PC-9 (cell line): ENCODE data around the gene CEP112. TPM values are rescaled to one million over a fixed set of nuclear protein-coding genes. Genes with fewer than 3 reads are reported as not detected.

ENCODE experiments used
- BruUV-seq: library from RNA; stranded (reverse); fragments of 400-500 nt; replicated peaks from 2 replicates; lab custom pipeline; 2021; lab: Mats Ljungman, UMichigan
- CTCF ChIA-PET: fragments of 300-600 bp; sonication (Branson Sonifier 250); formaldehyde crosslinking; loops from one replicate; lab custom pipeline; 2022; ENCODE audit warnings: antibody characterized with exemption; lab: Charles Lee
- POLR2A ChIA-PET: fragments of 300-600 bp; sonication (Branson Sonifier 250); formaldehyde crosslinking; loops from one replicate; lab custom pipeline; 2022; ENCODE audit warnings: antibody characterized with exemption; ENCODE audit not compliant: unreplicated experiment; lab: Charles Lee
- DNase-seq, 2 experiments: peaks; one replicate each; pipeline versions ENCODE4 v3.0.0 to v3.0.0-alpha.2; 2015 to 2022; ENCODE audit warnings: mixed read lengths in 1 of 2
- H2AFZ ChIP-seq: fragments of 200-600 bp; sonication (generic); 2 replicates; pipeline ENCODE4 v1.8.1; 2017; ENCODE audit warnings: antibody characterized with exemption
- H3F3A ChIP-seq: fragments of 200-600 bp; sonication (generic); 2 replicates; pipeline ENCODE4 v1.8.1; 2017; ENCODE audit warnings: antibody characterized with exemption, mild to moderate bottlenecking, low read depth; ENCODE audit not compliant: insufficient read depth
- H3K27ac ChIP-seq: fragments of 200-600 bp; sonication (generic); 2 replicates; pipeline ENCODE4 v1.6.1; 2016; ENCODE audit warnings: mixed run types
- H3K27me3 ChIP-seq: fragments of 200-600 bp; sonication (generic); 2 replicates; pipeline ENCODE4 v1.6.1; 2016; ENCODE audit warnings: low read depth, mixed run types; ENCODE audit not compliant: insufficient read depth
- H3K36me3 ChIP-seq: fragments of 200-600 bp; sonication (generic); 2 replicates; pipeline ENCODE4 v1.6.1; 2016; ENCODE audit warnings: low read depth, mixed run types
- H3K4me1 ChIP-seq: fragments of 200-600 bp; sonication (generic); replicated peaks from 2 replicates; pipeline ENCODE4 v1.6.1; 2016; ENCODE audit warnings: mixed run types; ENCODE audit not compliant: insufficient read depth
- H3K4me2 ChIP-seq: fragments of 200-600 bp; sonication (generic); 2 replicates; pipeline ENCODE4 v1.6.1; 2017; ENCODE audit warnings: mixed run types
- H3K4me3 ChIP-seq: fragments of 200-600 bp; sonication (generic); 2 replicates; pipeline ENCODE4 v1.6.1; 2016; ENCODE audit warnings: mixed run types
- H3K79me2 ChIP-seq: fragments of 200-600 bp; sonication (generic); 2 replicates; pipeline ENCODE4 v1.6.1; 2017; ENCODE audit warnings: low read depth, mixed run types
- H3K9me2 ChIP-seq: fragments of 200-600 bp; sonication (generic); 2 replicates; pipeline ENCODE4 v1.8.1; 2017; ENCODE audit warnings: mild to moderate bottlenecking; ENCODE audit not compliant: insufficient read depth
- H3K9me3 ChIP-seq: fragments of 200-600 bp; sonication (generic); 2 replicates; pipeline ENCODE4 v1.8.1; 2016; ENCODE audit warnings: low read depth; ENCODE audit not compliant: insufficient read depth
- H4K20me1 ChIP-seq: fragments of 200-600 bp; sonication (generic); 2 replicates; pipeline ENCODE4 v1.8.1; 2017; ENCODE audit not compliant: insufficient read depth
- EZH2 ChIP-seq: fragments of 200-600 bp; sonication (generic); IDR thresholded peaks from 2 replicates; pipeline ENCODE4 v1.8.0; 2017; ENCODE audit warnings: antibody characterized with exemption, low read depth
- intact Hi-C: fragments of 100-400 bp; cut with micrococcal nuclease; formaldehyde crosslinking; loops from one replicate; pipeline ENCODE4 v1.10.0; 2022; ENCODE audit not compliant: unreplicated experiment
- total RNA-seq: library from RNA; stranded (reverse); gene quantifications from 2 replicates; pipeline ENCODE4 v1.2.3, GENCODE V29; 2021
- TF ChIP-seq, protein P1 (sequence below): fragments of 200-600 bp; sonication (generic); conservative IDR thresholded peaks from 2 replicates; pipeline ENCODE4 v1.6.1; 2017; ENCODE audit warnings: mixed run types, antibody characterized with exemption, mild to moderate bottlenecking, moderate library complexity

Gene CEP112
- total RNA-seq, 1 experiment from 2014 or later = 4.3 TPM

DNA sequence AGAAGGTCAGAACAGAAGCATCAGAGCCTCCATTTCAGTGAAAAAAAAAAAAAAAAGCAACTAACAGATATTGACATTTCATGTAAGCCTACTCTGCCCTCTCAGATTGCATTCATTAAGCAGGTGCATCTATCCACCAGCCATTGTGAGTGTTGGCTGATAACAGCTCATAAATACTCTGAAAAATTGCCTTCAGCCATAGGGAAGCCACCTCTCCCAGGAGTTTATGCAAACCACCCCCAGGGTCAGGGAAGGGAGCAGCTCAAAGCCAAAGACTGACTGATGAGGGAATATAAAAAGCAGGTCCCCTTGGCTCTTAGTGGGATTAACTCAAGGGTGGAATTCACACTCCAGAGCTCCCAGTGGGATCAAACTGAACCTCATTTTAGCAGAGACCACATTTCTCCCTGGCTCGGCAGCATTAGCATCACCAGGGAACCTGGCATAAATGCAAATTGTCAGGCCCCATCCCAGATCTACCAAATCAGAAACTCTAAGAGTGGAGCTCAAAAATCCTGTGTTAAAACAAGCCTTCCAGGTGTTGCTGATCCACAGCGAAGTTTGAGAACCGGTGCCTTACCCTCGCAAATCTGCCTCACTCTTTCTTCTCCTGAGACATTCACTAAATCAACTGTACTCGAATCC lies 23.1 kb upstream of the CEP112 start:
- H3K79me2 ChIP-seq = no peaks in the 10 kb centered on the region
- H3K4me2 ChIP-seq = no peak overlapping the region
- H3K4me1 ChIP-seq = no peaks in the 10 kb centered on the region
- ChIA-PET POLR2A (no interaction called here), CTCF (no interaction called here)
- H3K4me3 ChIP-seq = no peak overlapping the region
- no peaks in the 10 kb centered on the region for H4K20me1 ChIP-seq
- no peak overlapping the region for H3K27ac ChIP-seq
- intact Hi-C loops = no loop called here
- 0 out of 2 replicates have a peak, but pooled peaks cover 3% of the 10 kb centered on the region for H3K9me3 ChIP-seq
- H2AFZ ChIP-seq = no peak overlapping the region
- no peaks in the 10 kb centered on the region for H3K36me3 ChIP-seq
- H3F3A ChIP-seq = no peaks in the 10 kb centered on the region
- no peaks in the 10 kb centered on the region for H3K27me3 ChIP-seq
- TF ChIP-seq, protein P1, sequence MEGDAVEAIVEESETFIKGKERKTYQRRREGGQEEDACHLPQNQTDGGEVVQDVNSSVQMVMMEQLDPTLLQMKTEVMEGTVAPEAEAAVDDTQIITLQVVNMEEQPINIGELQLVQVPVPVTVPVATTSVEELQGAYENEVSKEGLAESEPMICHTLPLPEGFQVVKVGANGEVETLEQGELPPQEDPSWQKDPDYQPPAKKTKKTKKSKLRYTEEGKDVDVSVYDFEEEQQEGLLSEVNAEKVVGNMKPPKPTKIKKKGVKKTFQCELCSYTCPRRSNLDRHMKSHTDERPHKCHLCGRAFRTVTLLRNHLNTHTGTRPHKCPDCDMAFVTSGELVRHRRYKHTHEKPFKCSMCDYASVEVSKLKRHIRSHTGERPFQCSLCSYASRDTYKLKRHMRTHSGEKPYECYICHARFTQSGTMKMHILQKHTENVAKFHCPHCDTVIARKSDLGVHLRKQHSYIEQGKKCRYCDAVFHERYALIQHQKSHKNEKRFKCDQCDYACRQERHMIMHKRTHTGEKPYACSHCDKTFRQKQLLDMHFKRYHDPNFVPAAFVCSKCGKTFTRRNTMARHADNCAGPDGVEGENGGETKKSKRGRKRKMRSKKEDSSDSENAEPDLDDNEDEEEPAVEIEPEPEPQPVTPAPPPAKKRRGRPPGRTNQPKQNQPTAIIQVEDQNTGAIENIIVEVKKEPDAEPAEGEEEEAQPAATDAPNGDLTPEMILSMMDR = no peak
- TF ChIP-seq EZH2 = no peak
- H3K9me2 ChIP-seq = no peaks in the 10 kb centered on the region
- no peak for DNase-seq
- no TSS peak for BruUV-seq

DNA sequence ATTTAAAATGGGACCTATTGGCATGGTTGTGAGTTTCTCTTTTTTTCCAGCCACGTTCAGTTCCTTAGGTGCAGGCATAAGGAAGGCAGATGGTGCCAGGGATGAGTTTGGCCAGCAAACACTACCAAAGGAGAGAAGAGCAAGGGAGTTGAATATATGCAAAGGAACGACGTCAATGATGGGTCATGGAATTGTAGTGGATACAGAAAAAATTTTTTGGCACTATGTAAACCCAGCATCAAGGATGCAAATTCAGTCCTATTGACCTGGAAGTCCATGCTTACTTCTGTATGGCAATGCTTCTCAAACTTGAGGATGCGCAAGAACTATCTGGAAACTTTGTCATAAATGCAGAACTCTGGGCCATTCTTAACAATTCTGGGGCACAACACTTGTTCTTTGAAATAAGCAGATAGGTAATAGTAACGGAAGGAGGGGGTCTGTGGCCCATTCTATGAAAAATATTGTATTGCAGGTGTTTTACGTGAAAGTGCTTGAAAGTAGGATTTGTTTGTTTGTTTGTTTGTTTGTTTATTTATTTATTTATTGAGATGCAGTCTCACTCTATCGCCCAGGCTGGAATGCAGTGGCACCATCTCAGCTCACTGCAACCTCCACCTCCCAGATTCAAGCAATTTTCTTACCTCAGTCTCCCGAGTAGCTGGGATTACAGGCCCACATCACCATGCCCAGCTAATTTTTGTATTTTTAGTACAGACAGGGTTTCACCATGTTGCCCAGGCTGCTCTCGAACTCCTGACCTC lies 19.3 kb upstream of the CEP112 start:
- H3K4me3 ChIP-seq = no peak overlapping the region
- H3K36me3 ChIP-seq = no peaks in the 10 kb centered on the region
- no peaks in the 10 kb centered on the region for H3K27me3 ChIP-seq
- H4K20me1 ChIP-seq = no peaks in the 10 kb centered on the region
- no peak overlapping the region for H3K27ac ChIP-seq
- 0 out of 2 replicates have a peak, but pooled peaks cover 3% of the 10 kb centered on the region for H3K9me3 ChIP-seq
- no TSS peak for BruUV-seq
- no peak for DNase-seq
- no peaks in the 10 kb centered on the region for H3F3A ChIP-seq
- H2AFZ ChIP-seq = no peak overlapping the region
- CTCF ChIA-PET = no interaction called here
- POLR2A ChIA-PET = no interaction called here
- H3K79me2 ChIP-seq = no peaks in the 10 kb centered on the region
- no peak overlapping the region for H3K4me2 ChIP-seq
- H3K4me1 ChIP-seq = no peaks in the 10 kb centered on the region
- H3K9me2 ChIP-seq = no peaks in the 10 kb centered on the region
- TF ChIP-seq EZH2 = no peak
- TF ChIP-seq, protein P1 = no peak
- intact Hi-C loops = no loop called here

DNA sequence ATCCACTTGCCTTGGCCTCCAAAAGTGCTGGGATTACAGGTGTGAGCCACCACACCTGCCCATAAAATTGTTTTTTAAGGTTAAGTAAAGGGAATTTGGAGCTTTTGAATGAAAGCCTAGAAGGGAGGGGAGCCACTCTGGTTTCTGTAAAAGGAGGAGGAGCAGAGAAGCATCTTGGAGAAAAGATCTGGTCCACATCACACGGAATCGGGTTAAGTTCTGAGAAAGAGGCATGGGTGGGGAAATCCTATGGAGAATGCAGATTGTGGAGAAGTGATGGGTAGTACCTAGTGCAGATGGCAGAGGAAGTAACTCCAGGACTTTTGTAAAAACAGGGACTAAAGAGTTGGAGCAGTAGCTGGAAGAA lies 18.3 kb upstream of the CEP112 start:
- H3K4me3 ChIP-seq = no peak overlapping the region
- H3K27ac ChIP-seq = no peak overlapping the region
- 0 out of 2 replicates have a peak, but pooled peaks cover 3% of the 10 kb centered on the region for H3K9me3 ChIP-seq
- TF ChIP-seq, protein P1 = no peak
- no peak for TF ChIP-seq EZH2
- H3K9me2 ChIP-seq = no peaks in the 10 kb centered on the region
- intact Hi-C loops = no loop called here
- no peaks in the 10 kb centered on the region for H3K36me3 ChIP-seq
- no peaks in the 10 kb centered on the region for H4K20me1 ChIP-seq
- H3K4me2 ChIP-seq = no peak overlapping the region
- no peak overlapping the region for H2AFZ ChIP-seq
- no peak for DNase-seq
- no peaks in the 10 kb centered on the region for H3K4me1 ChIP-seq
- H3F3A ChIP-seq = no peaks in the 10 kb centered on the region
- H3K27me3 ChIP-seq = no peaks in the 10 kb centered on the region
- no TSS peak for BruUV-seq
- ChIA-PET CTCF (no interaction called here), POLR2A (no interaction called here)
- no peaks in the 10 kb centered on the region for H3K79me2 ChIP-seq
